ENCODE results near the gene SPAG8.

Gene SPAG8

GRCh38 chr9:35822926-35823325, 10.9 kb upstream of the SPAG8 start:
- in situ Hi-C loops (cut with MboI; ENCODE audit: low sequenced_read_pairs, unreplicated experiment): loop anchor here (10.0 kb wide), 1 partner anchor 62 kb away; no protein-coding TSS in a partner anchor
- TF ChIP-seq, protein P1, sequence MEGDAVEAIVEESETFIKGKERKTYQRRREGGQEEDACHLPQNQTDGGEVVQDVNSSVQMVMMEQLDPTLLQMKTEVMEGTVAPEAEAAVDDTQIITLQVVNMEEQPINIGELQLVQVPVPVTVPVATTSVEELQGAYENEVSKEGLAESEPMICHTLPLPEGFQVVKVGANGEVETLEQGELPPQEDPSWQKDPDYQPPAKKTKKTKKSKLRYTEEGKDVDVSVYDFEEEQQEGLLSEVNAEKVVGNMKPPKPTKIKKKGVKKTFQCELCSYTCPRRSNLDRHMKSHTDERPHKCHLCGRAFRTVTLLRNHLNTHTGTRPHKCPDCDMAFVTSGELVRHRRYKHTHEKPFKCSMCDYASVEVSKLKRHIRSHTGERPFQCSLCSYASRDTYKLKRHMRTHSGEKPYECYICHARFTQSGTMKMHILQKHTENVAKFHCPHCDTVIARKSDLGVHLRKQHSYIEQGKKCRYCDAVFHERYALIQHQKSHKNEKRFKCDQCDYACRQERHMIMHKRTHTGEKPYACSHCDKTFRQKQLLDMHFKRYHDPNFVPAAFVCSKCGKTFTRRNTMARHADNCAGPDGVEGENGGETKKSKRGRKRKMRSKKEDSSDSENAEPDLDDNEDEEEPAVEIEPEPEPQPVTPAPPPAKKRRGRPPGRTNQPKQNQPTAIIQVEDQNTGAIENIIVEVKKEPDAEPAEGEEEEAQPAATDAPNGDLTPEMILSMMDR (IDR thresholded peaks at IDR 0.05; ENCODE audit: borderline replicate concordance, control extremely low read depth, extremely low read depth, insufficient read depth, missing control alignments): no peak
- no peak for DNase-seq (ENCODE audit: low spot score)

- in situ Hi-C loops (cut with MboI; ENCODE audit: low sequenced_read_pairs, unreplicated experiment): loop anchor here (10.0 kb wide), 1 partner anchor 65 kb away; no protein-coding TSS in a partner anchor
- no peak for DNase-seq (ENCODE audit: low spot score)
- TF ChIP-seq, protein P1 (IDR thresholded peaks at IDR 0.05; ENCODE audit: borderline replicate concordance, control extremely low read depth, extremely low read depth, insufficient read depth, missing control alignments): no peak
Observed at GRCh38 chr9:35820076-35820475, 8.0 kb upstream of the SPAG8 start.

GRCh38 chr9:35818341-35818740, 6.3 kb upstream of the SPAG8 start:
- in situ Hi-C loops (cut with MboI; ENCODE audit: low sequenced_read_pairs, unreplicated experiment): no loop called here
- TF ChIP-seq, protein P1 (IDR thresholded peaks at IDR 0.05; ENCODE audit: borderline replicate concordance, control extremely low read depth, extremely low read depth, insufficient read depth, missing control alignments): no peak
- DNase-seq (ENCODE audit: low spot score): no peak

GRCh38 chr9:35816708-35817107, 4.6 kb upstream of the SPAG8 start:
- in situ Hi-C loops (cut with MboI; ENCODE audit: low sequenced_read_pairs, unreplicated experiment): no loop called here
- no peak for DNase-seq (ENCODE audit: low spot score)

DNA sequence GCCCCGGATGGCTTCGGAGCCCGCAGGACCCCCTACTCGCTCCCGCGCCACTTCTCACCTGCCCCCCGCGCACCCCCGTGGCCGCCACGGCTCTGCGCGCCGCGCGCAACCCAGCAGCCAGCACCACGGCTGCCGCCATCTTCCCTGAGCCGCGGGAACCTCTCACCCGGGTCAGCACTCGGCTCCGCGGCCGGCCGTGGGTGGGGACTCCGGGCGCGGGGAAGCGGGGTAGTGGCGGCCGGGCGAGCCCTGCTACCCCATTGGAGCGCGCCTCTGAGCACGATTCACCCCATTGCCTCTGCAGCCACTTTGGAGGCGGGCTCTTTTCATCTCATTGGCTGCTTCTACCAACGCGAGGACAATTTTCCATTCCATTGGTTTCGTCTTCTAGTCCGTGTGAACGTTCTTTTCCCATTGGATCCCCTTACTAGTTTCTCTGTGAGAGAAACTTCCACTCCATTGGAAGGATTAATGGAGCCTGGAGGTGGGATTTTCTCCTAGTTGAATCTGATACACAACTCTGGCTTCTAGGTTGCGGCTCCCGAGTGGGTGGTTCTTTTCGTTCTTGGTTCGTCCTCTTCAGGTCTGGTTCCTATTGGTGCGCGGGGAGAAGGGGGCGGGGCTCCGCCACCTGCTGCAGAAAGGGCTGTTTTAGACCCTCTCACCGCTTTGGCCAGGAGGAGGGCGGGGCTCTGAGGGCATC, 2.9 kb upstream of the SPAG8 start, which contains the start of gene HINT2:
TSS of gene HINT2 (minus strand) at position 202 of the 703 bp plus-strand sequence. CDS start at position 139, 63 bp downstream.
- DNase-seq (ENCODE audit: low spot score): peak; percentile 96
- in situ Hi-C loops (cut with MboI; ENCODE audit: low sequenced_read_pairs, unreplicated experiment): no loop called here
- TF ChIP-seq, protein P1 (IDR thresholded peaks at IDR 0.05; ENCODE audit: borderline replicate concordance, control extremely low read depth, extremely low read depth, insufficient read depth, missing control alignments): no peak

More at GRCh38 chr9:35816708-35817107, 4.6 kb upstream of the SPAG8 start:
- TF ChIP-seq, protein P1 (IDR thresholded peaks at IDR 0.05; ENCODE audit: borderline replicate concordance, control extremely low read depth, extremely low read depth, insufficient read depth, missing control alignments): no peak

GRCh38 chr9:35814106-35814840, 2.2 kb upstream of the SPAG8 start:
- peak; percentile 57 for DNase-seq (ENCODE audit: low spot score)

More at GRCh38 chr9:35814106-35814840, 2.2 kb upstream of the SPAG8 start:
- in situ Hi-C loops (cut with MboI; ENCODE audit: low sequenced_read_pairs, unreplicated experiment): no loop called here
- TF ChIP-seq, protein P1 (IDR thresholded peaks at IDR 0.05; ENCODE audit: borderline replicate concordance, control extremely low read depth, extremely low read depth, insufficient read depth, missing control alignments): no peak

Data from GM13976 (cell line).